GM12872 (cell line): ENCODE measurements around the gene KIAA1671.

Experiments used
- CTCF ChIP-seq: IDR thresholded peaks from 3 replicates; pipeline ENCODE4 v1.5.1; 2011; ENCODE audit warnings: low read depth, mild to moderate bottlenecking, low read length, moderate library complexity; ENCODE audit not compliant: insufficient read depth

KIAA1671 gene

GRCh38 chr22:25060522-25061071 is 108.1 kb downstream of the KIAA1671 start:
- peak; percentile 32; the same call in 1 of the 3 replicates for TF ChIP-seq CTCF

- no peak for TF ChIP-seq CTCF
Observed at GRCh38 chr22:25061134-25061533, 108.6 kb downstream of the KIAA1671 start.

DNA sequence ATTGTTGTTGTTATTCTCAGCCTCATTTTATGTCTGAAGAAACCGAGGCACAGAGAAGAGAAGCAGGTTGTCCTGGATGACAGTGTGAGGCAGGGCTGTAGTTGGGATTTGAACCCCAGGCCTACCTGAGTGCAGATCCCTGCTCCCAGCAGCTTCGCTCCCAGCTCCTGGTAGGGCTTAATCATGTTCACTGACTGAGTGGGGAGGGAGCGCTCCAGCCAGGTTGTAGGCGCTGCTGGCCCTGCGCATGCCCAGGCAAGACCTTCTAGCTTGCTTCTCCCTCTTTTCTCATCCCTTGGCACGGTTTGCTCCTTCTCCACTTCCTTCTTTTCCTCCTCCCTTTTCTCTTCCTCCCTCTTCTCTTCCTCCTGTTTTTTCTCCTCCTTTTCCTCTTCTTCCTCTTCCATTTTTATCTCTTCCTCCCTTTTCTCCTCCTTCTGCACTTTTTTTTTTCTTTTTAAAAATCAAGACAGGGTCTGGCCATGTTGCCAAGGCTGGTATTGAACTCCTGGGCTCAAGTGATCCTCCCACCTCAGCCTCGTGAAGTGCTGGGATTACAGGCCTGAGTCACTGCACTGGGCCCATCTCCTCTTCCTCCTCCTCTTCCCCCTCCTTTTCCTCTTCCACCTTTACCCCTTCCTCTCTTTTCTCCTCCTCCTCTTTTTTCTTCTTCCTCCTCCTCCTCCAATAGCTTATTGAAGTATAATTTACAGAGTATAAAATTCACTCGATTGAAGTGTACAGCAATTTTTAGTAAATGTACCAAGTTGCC is 109.3 kb downstream of the KIAA1671 start:
- no peak for TF ChIP-seq CTCF

DNA sequence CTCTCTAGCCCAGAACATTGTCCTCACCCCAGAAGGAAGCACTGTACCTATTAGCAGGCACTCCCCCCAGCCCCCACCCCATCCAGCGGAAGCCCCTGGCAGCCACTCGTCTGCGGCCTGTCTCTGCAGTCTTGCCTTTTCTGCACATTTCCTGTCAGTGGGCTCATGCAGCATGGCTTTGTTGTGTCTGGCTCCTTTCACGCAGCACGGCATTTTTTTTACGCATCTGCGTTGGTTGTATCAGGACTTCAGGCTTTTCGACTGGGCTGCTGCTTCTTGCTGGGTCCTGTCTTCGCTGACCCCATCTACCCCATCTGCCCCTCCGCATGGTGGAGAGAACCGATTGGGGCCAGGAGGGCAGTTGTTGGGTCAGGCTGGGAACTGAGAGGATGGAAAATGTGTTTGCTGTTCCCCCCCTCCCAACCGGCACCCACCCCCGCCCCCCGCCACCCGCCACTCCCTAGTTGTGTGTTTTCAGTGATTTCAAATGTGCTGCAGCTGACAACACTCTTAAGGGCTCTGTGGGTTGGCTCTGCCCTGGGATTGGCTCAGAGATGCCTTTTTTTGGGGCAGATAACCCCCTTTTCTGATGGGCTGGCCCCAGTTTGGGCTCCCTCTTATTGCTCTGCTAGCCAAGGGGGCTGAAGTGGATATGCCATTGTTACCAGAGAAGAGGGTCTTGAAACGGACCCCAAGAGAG is 110.0 kb downstream of the KIAA1671 start:
- no peak for TF ChIP-seq CTCF

GRCh38 chr22:25064894-25065560 is 112.5 kb downstream of the KIAA1671 start:
- no peak for TF ChIP-seq CTCF

GRCh38 chr22:25066861-25067435 is 114.4 kb downstream of the KIAA1671 start:
- TF ChIP-seq CTCF, result no peak
